Esophagus muscularis mucosa (tissue), 4 donors: ENCODE results near the gene LBHD1. TPM values are rescaled to one million over a fixed set of nuclear protein-coding genes. Genes with fewer than 3 reads are reported as not detected.

Source experiments
- DNase-seq: peaks from one replicate; pipeline ENCODE4 v3.0.0-alpha.2; 2017; ENCODE audit errors: extremely low spot score
- H3K27ac ChIP-seq, 4 donors: fragments of 200-600 bp; sonication (generic); replicated peaks in 1 of 4; 1 replicate in 3 of 4; 2 replicates in 1 of 4; pipeline ENCODE4 v1.5.1; 2016 to 2019; ENCODE audit warnings: mild to moderate bottlenecking in 1 of 4
- H3K27me3 ChIP-seq, 4 donors: fragments of 200-600 bp; sonication (generic); one replicate each; pipeline versions ENCODE4 v1.5.1 to v1.6.0; 2016 to 2019
- H3K36me3 ChIP-seq, 4 donors: fragments of 200-600 bp; sonication (generic); one replicate each; pipeline ENCODE4 v1.5.1; 2016 to 2019
- H3K4me1 ChIP-seq, 4 donors: fragments of 200-600 bp; sonication (generic); one replicate each; pipeline ENCODE4 v1.5.1; 2016 to 2019
- H3K4me3 ChIP-seq, 4 donors: fragments of 200-600 bp; sonication (generic); 1 replicate in 2 of 4; 2 replicates in 2 of 4; pipeline ENCODE4 v1.5.1; 2016 to 2019; ENCODE audit warnings: mild to moderate bottlenecking in 4 of 4, moderate library complexity in 1 of 4
- H3K9me3 ChIP-seq, 4 donors: fragments of 200-600 bp; sonication (generic); 1 replicate in 3 of 4; 2 replicates in 1 of 4; pipeline ENCODE4 v1.5.1; 2016 to 2019
- EP300 ChIP-seq: sonication (generic); formaldehyde crosslinking; IDR thresholded peaks from one replicate; pipeline ENCODE4 v1.6.1; 2017; ENCODE audit warnings: antibody characterized with exemption
- POLR2A ChIP-seq: fragments of 450-650 bp; IDR thresholded peaks from one replicate; pipeline ENCODE4 v1.6.1; 2017; ENCODE audit warnings: antibody characterized with exemption, moderate library complexity, mild to moderate bottlenecking, low read depth
- POLR2AphosphoS5 ChIP-seq, 2 donors: sonication (generic); formaldehyde crosslinking; IDR thresholded peaks; one replicate each; pipeline ENCODE4 v1.6.1; 2017; ENCODE audit warnings: antibody characterized with exemption in 2 of 2
- WGBS: methylation state at CpG from one replicate; pipeline ENCODE4 v1.1.5; 2018; 5-methylcytosine and 5-hydroxymethylcytosine counted together
- intact Hi-C: fragments of 100-400 bp; cut with DNase I; formaldehyde crosslinking; loops from one replicate; pipeline ENCODE4 v1.15.1; 2023
- total RNA-seq, 4 donors: library from RNA; depleted of rRNA; stranded (reverse); fragments of >200 nt; gene quantifications; one replicate each; pipeline versions ENCODE4 v1.1.0 to v1.2.1, GENCODE V29; 2016
- TF ChIP-seq, protein P1 (sequence below), 3 experiments: fragments of 200-600 bp in 2 of 3; fragments of 450-650 bp in 1 of 3; sonication (generic) in 2 of 3; IDR thresholded peaks; one replicate each; pipeline ENCODE4 v1.5.1; 2017 to 2019; ENCODE audit warnings: antibody characterized with exemption in 3 of 3, mild to moderate bottlenecking in 2 of 3, moderate library complexity in 1 of 3

LBHD1 gene
- total RNA-seq, 4 donors from 2014 or later, result 1.6 to 2.5 (median 1.7) TPM

DNA sequence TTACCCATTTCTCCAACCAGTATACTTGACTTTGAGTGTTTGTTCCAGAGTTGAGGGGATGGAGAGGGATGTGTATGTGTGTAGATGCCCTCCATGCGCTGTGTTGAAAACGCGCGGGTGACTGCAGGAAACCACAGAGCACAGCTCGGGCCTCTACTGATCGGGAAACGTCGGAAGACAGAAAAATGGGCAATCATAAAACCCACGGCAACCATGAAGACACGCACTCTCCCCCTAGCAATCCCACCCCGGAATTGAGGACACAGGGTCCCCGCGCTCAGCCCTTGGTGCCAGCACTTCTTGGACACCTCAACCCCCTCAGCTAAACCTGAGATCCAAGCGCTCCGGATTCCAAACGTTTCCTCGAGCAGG, 845 bp downstream of the LBHD1 start:
- Histone ChIP-seq H3K27ac (peak overlapping the region; percentile 87 to 94 (median 90)), H3K4me3 (peak overlapping the region; percentile 68 to 90 (median 80)), H3K4me1 (peaks cover 40 to 65% (median 54%) of the 10 kb centered on the region in 4 donors), H3K27me3 (no peaks in the 10 kb centered on the region), H3K9me3 (no peaks in the 10 kb centered on the region), H3K36me3 (peaks cover 6 to 42% (median 35%) of the 10 kb centered on the region in 4 donors)
- intact Hi-C loops, result no loop called here
- TF ChIP-seq EP300 (no peak), POLR2AphosphoS5 (IDR thresholded peaks at IDR 0.05) (no peak), POLR2A (no peak)
- TF ChIP-seq, protein P1, sequence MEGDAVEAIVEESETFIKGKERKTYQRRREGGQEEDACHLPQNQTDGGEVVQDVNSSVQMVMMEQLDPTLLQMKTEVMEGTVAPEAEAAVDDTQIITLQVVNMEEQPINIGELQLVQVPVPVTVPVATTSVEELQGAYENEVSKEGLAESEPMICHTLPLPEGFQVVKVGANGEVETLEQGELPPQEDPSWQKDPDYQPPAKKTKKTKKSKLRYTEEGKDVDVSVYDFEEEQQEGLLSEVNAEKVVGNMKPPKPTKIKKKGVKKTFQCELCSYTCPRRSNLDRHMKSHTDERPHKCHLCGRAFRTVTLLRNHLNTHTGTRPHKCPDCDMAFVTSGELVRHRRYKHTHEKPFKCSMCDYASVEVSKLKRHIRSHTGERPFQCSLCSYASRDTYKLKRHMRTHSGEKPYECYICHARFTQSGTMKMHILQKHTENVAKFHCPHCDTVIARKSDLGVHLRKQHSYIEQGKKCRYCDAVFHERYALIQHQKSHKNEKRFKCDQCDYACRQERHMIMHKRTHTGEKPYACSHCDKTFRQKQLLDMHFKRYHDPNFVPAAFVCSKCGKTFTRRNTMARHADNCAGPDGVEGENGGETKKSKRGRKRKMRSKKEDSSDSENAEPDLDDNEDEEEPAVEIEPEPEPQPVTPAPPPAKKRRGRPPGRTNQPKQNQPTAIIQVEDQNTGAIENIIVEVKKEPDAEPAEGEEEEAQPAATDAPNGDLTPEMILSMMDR (IDR thresholded peaks at IDR 0.05), result no peak
- WGBS, result under 1% methylated on average over 17 of the region's 17 CpGs
- no peak for DNase-seq

DNA sequence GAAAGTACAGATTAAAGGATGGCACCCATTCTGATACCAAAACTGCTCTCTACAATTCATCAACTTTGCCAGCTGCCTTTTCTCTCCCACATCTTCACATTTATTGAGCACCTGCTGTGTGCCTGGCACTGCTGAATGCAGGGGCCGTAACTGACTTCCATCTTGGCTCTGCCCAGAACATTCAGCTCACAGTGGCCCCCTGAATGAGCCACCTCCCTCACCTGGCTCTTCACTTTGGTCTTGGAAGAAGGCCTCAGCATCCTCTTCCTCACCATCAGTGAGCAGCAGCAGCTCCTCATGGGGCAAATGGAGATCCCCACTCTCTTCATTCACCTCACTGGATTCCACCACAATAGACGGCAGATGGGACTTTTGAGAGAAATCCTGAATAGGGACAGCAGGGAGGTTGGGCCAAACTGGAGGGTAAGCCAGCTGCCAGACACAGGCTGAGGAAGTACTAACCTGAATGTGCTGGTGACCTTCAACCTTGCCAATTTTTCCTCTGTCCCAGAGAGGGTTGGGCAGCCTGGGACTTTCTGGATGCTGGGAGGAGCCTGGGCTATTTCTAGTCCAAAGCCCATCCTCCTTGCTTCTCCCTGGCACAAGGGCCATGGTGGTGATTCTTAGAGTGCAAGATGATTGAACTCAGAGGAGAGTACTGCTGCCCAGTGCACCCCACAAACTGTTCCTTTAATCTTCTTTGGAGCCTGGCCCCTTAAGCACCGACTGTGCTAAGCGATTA, 2.5 kb downstream of the LBHD1 start:
- Histone ChIP-seq H3K27ac (no peak overlapping the region), H3K9me3 (no peaks in the 10 kb centered on the region), H3K4me3 (no peak overlapping the region), H3K36me3 (peaks cover 0 to 28% (median 21%) of the 10 kb centered on the region in 4 donors), H3K27me3 (no peaks in the 10 kb centered on the region), H3K4me1 (peaks cover 44 to 70% (median 60%) of the 10 kb centered on the region in 4 donors)
- no peak for TF ChIP-seq POLR2A
- no peak for TF ChIP-seq EP300
- TF ChIP-seq, protein P1 (IDR thresholded peaks at IDR 0.05), result no peak
- no peak for TF ChIP-seq POLR2AphosphoS5 (IDR thresholded peaks at IDR 0.05)
- no peak for DNase-seq
- intact Hi-C loops, result no loop called here
- WGBS, result 83% methylated on average over 4 of the region's 4 CpGs

DNA sequence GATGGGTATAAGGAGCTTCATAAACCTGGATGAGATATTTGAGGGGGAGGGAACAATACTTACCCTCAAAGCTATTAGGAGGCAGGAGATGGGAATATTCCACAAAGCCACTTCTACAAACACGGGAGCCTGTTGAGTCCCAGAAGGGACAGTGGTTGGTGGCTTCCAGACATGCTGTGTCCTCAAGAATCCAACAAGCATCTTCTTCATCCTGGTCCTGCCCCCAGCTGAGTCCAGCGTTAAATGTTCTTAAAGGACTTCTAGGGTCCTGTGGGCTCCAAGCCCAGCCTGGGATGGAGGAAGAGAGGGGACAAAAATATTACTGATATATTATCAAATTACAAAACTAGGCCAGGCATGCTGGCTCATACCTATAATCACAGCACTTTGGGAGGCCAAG, 4.6 kb downstream of the LBHD1 start:
- DNase-seq, result no peak
- 80% methylated on average over 2 of the region's 2 CpGs for WGBS
- H3K9me3 ChIP-seq, result no peaks in the 10 kb centered on the region
- intact Hi-C loops, result no loop called here
- no peak for TF ChIP-seq POLR2A
- TF ChIP-seq, protein P1 (IDR thresholded peaks at IDR 0.05), result no peak
- no peak for TF ChIP-seq EP300
- no peak for TF ChIP-seq POLR2AphosphoS5 (IDR thresholded peaks at IDR 0.05)
- H3K36me3 ChIP-seq, result peaks cover 5 to 23% (median 17%) of the 10 kb centered on the region in 4 donors
- H3K4me3 ChIP-seq, result no peak overlapping the region
- H3K27ac ChIP-seq, result peak overlapping the region in 3 of 4 donors; percentile 91 to 97 (median 92)
- no peaks in the 10 kb centered on the region for H3K27me3 ChIP-seq
- H3K4me1 ChIP-seq, result peaks cover 42 to 73% (median 60%) of the 10 kb centered on the region in 4 donors

DNA sequence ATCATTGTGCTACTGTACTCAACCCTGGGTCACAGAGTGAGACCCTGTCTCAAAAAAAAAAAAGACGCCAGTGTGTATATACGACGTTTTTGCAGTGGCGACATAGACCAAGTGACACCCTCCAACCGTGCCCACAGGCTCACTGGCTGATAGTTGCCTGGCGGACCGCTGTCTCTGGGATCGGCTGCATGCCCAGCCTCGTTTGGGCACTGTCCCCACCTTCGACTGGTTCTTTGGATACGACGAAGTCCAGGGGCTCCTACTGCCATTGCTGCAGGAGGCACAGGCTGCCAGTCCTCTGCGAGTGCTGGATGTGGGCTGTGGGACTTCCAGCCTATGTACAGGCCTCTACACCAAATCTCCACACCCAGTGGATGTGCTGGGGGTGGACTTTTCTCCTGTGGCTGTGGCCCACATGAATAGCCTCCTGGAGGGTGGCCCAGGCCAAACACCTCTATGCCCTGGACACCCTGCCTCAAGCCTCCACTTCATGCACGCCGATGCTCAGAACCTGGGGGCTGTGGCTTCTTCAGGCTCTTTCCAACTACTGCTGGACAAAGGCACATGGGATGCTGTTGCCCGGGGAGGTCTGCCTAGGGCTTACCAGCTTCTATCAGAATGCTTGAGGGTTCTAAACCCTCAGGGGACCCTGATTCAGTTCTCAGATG, 5.7 kb downstream of the LBHD1 start:
- DNase-seq, result no peak
- H3K4me1 ChIP-seq, result peaks cover 40 to 69% (median 55%) of the 10 kb centered on the region in 4 donors

More for the DNA sequence above, 5.7 kb downstream of the LBHD1 start:
- Histone ChIP-seq H3K4me3 (peak overlapping the region; percentile 71 to 83 (median 82)), H3K27me3 (no peaks in the 10 kb centered on the region), H3K27ac (peak overlapping the region; percentile 91 to 97 (median 92)), H3K36me3 (peaks cover 7 to 32% (median 24%) of the 10 kb centered on the region in 4 donors), H3K9me3 (no peaks in the 10 kb centered on the region)
- 77% methylated on average over 3 of the region's 16 CpGs for WGBS
- no peak for TF ChIP-seq POLR2AphosphoS5 (IDR thresholded peaks at IDR 0.05)
- TF ChIP-seq, protein P1 (IDR thresholded peaks at IDR 0.05), result no peak
- intact Hi-C loops, result no loop called here
